AG04450 (cell line): ENCODE measurements around the gene MRPL40. TPM values are rescaled to one million over a fixed set of nuclear protein-coding genes. Genes with fewer than 3 reads are reported as not detected.

Experiments used
- CTCF ChIA-PET: fragments of 300-600, 350-600 bp; formaldehyde crosslinking; extraction: SDS; loops from one replicate; lab custom pipeline; 2022; ENCODE audit warnings: antibody characterized with exemption, inconsistent platforms; lab: Charles Lee
- POLR2A ChIA-PET: fragments of 350-600 bp; formaldehyde crosslinking; extraction: SDS; loops from one replicate; lab custom pipeline; 2021; ENCODE audit warnings: antibody characterized with exemption, inconsistent platforms; lab: Yijun Ruan, JAX
- DNase-seq: peaks from one replicate; pipeline ENCODE4 v3.0.0-alpha.2; 2011; ENCODE audit warnings: low read depth, low spot score
- H3K27ac ChIP-seq: one replicate; pipeline ENCODE4 v1.5.1; 2012; ENCODE audit warnings: low read depth, low read length, control low read depth
- H3K27me3 ChIP-seq: one replicate; pipeline ENCODE4 v1.6.0; 2012; ENCODE audit warnings: low read length; ENCODE audit not compliant: control insufficient read depth, insufficient read depth
- H3K4me3 ChIP-seq: 2 replicates; pipeline ENCODE4 v1.5.1; 2011; ENCODE audit warnings: mild to moderate bottlenecking, low read depth, low read length, control low read depth
- H3K9me3 ChIP-seq: 2 replicates; pipeline ENCODE4 v1.5.1; 2012; ENCODE audit warnings: low read length; ENCODE audit not compliant: control insufficient read depth, insufficient read depth
- polyA plus RNA-seq: library from polyadenylated mRNA; depleted of rRNA; stranded (reverse); fragments of >200 nt; gene quantifications from 2 replicates; pipeline ENCODE4 v1.2.3, GENCODE V29; 2011
- TF ChIP-seq, protein P1 (sequence below): IDR thresholded peaks from 2 replicates; pipeline ENCODE4 v1.5.1; 2011; ENCODE audit warnings: low read depth, low read length, control low read depth, inconsistent platforms

The MRPL40 gene
- polyA plus RNA-seq, 1 experiment: 49.5 TPM

DNA sequence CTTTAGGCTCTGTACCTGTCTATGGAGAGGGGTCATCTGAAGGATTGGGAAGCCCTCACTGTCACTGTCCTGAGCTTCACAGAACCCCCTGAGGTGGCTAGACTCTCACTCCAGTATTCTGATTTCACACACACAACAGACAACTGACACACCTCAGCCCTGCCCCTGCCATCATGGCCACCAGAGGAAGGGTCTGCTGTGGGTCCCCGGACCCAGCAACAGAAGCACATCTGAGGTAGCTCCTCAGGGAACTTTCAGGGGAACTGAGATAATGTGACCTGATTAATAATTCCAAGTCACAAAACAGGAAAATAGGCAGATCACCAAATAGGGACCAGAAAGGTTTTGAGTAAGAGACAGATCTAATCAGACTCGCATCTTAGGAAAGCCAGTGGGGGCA is 22.7 kb downstream of the MRPL40 start:
- ChIA-PET CTCF (no interaction called here), POLR2A (no interaction called here)
- Histone ChIP-seq H3K9me3 (no peaks in the 10 kb centered on the region), H3K4me3 (no peak overlapping the region), H3K27me3 (no peaks in the 10 kb centered on the region), H3K27ac (no peak overlapping the region)
- TF ChIP-seq, protein P1, sequence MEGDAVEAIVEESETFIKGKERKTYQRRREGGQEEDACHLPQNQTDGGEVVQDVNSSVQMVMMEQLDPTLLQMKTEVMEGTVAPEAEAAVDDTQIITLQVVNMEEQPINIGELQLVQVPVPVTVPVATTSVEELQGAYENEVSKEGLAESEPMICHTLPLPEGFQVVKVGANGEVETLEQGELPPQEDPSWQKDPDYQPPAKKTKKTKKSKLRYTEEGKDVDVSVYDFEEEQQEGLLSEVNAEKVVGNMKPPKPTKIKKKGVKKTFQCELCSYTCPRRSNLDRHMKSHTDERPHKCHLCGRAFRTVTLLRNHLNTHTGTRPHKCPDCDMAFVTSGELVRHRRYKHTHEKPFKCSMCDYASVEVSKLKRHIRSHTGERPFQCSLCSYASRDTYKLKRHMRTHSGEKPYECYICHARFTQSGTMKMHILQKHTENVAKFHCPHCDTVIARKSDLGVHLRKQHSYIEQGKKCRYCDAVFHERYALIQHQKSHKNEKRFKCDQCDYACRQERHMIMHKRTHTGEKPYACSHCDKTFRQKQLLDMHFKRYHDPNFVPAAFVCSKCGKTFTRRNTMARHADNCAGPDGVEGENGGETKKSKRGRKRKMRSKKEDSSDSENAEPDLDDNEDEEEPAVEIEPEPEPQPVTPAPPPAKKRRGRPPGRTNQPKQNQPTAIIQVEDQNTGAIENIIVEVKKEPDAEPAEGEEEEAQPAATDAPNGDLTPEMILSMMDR: no peak
- DNase-seq: no peak

DNA sequence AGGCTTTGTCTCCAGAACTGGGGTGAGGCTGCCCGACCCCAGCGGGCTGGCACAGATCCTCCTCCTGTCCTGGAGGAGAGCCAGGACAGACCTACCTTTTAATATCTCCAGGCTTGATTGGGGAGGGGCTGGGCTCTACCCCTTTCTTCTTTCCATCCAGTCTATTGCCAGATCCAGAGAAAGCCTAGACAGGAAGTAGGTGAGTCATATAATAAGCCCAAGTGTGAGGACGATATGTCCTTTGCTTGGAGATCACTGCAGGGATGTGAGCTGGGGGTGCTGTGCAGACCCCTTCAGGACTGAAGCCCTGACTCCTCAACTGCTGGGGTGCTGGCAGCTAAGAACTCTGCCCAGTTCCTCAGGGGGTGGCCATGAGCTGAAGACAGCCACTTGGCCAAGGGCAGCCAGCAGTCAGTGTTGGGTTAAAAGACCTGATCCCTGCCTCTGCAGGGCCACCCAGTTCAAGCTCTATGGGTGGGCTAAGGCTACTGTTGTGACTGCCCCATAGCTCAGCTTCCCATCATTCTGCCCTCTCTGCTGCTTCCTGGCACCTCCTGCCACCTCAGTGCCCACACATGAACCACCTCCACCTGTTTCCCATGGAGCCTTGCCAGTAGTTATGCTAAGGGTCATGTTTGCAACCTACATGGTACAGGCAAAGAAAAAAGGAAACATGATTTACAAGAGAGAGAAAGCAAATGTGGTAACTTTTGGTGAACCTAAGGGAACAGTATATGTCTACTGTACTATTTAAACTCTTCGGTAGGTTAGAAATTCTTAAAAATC is 23.4 kb downstream of the MRPL40 start:
- H3K27me3 ChIP-seq: no peaks in the 10 kb centered on the region
- no peak overlapping the region for H3K27ac ChIP-seq
- POLR2A ChIA-PET: no interaction called here
- H3K9me3 ChIP-seq: no peaks in the 10 kb centered on the region
- CTCF ChIA-PET: no interaction called here
- H3K4me3 ChIP-seq: no peak overlapping the region
- DNase-seq: no peak
- TF ChIP-seq, protein P1: no peak

DNA sequence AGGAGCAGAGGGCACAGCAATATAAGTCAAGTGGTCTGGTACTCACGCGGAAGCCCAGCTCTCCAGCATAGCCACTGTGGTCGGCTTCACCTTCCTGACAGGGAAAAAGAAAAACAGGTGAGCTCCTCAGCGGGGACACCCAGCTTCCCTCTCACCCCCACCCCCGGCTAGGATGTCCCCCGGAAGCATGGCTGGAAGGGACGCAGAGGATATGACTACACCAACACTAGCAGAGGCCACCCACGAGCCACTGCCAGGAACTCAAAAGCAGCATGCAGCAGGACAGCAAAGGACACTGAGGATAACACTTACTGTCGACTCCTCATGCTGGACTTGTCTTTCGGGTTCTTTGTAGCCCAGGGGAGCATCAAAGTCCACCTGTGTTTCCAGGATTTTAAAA is 24.2 kb downstream of the MRPL40 start:
- ChIA-PET CTCF (no interaction called here), POLR2A (no interaction called here)
- Histone ChIP-seq H3K27me3 (no peaks in the 10 kb centered on the region), H3K9me3 (no peaks in the 10 kb centered on the region), H3K4me3 (no peak overlapping the region), H3K27ac (no peak overlapping the region)
- TF ChIP-seq, protein P1: no peak
- no peak for DNase-seq

DNA sequence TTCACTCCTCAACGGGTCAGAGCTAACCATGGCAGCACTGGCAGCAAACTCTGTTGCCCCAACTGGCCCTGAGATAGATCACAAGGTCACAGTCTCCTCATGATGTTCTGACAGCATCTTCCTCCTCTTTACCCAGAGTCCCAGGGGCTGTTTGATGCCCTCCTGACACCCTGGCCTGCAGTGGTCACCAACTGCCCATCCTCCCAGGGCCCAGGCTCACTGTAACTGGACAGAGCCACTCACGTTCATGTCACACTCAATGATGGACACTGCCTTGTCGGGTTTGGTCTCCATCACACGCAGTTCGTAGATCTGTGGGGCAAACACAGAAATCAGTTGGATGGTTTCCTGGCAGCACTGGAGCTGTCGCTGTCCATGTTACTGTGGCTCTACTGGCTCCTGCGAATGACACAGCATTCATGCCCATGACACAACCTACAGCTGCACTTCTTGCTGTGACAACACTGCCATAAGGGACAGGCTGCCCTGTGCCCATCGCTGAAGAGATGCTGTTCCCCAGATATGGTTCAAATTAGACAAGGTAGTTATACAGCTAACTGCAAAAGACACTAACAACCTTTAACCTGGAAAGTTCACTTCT is 25.6 kb downstream of the MRPL40 start:
- TF ChIP-seq, protein P1: no peak
- POLR2A ChIA-PET: no interaction called here

DNA sequence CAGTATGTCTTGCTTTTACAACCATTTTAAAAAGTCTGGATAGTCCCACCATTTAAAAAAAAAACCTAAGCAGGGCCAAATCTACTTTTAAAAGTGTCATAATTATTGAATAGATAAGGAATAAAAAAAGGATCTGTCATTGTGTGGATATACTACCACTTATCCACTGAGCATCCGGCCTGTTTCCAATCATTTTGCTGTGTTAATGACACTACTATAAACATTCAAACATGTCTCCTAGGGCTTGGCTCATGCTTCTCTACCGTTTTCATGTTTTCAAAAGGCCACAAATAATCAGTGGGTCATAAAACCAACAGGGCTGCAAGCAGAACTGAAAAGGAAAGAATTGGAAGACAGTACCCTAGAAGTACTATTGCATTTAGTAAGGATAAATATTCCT is 27.7 kb downstream of the MRPL40 start:
- Histone ChIP-seq H3K9me3 (no peaks in the 10 kb centered on the region), H3K27ac (no peak overlapping the region), H3K27me3 (no peaks in the 10 kb centered on the region), H3K4me3 (no peak overlapping the region)
- TF ChIP-seq, protein P1: no peak
- CTCF ChIA-PET: no interaction called here
- POLR2A ChIA-PET: no interaction called here
- DNase-seq: no peak

More for the DNA sequence above, 25.6 kb downstream of the MRPL40 start:
- Histone ChIP-seq H3K27me3 (no peaks in the 10 kb centered on the region), H3K27ac (no peak overlapping the region), H3K4me3 (no peak overlapping the region), H3K9me3 (no peaks in the 10 kb centered on the region)
- CTCF ChIA-PET: no interaction called here
- no peak for DNase-seq
